ENCODE results near the gene SLX4. TPM values are rescaled to one million over a fixed set of nuclear protein-coding genes. Genes with fewer than 3 reads are reported as not detected.

SLX4 gene
- total and polyA plus RNA-seq, 2 donors (not counting 3 experiments of a cell fraction or from before 2014, with no cell fraction given): 2.9 to 8.9 TPM

DNA sequence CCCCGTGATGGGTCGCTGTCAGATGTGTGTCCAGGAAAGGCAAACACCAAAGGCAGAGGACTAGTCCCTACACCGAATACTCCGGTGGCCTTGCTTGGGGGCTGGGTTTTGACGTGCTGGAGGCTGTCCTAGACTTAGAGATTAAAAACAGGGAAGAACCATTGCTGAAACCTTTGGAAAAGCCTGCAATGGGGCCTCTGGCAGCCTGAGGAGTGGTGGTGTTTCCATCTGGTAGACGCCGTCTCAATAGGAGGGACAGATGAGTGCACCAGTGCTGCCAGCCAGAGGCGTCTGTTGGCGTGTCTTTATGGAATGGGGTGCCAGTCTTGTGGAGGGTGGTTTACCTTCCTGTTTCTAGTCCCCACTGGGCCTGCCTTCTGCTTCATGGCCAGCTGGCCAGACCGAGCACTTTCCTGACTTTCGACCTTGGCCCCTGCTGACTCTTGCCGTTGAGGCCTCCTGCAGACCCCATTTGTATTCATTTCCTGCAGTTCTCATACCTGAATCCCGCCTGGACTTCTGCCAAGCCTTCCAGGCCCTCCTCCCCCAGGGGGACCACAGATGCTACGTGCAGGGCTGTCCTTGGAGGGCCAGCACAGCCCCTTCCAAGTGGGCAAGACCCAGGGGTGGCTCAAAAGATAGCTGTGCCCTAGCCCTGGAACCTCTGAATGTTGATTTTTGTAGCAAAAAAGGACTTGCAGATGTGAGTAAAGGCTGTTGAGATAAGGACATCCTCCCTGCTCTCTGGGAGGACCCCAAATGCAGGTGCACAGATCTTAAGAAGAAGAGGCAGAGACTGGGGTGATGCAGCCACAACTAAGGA lies 41.2 kb upstream of the SLX4 start:
- Histone ChIP-seq H3K4me1 (ENCODE audit: control insufficient read depth, extremely low read depth, insufficient read depth, low read length) (no peaks in the 10 kb centered on the region), H4K20me1 (replicated peaks; ENCODE audit: control insufficient read depth, extremely low read depth, insufficient read depth, low read length) (no peaks in the 10 kb centered on the region), H3K79me2 (ENCODE audit: control insufficient read depth, insufficient read depth, low read length) (no peaks in the 10 kb centered on the region), H3K9me3 (replicated peaks; ENCODE audit: control insufficient read depth, insufficient read depth, low read length) (no peaks in the 10 kb centered on the region), H3K36me3 (ENCODE audit: control insufficient read depth in 2 of 2, extremely low read depth in 1 of 2, insufficient read depth in 2 of 2, low read length in 2 of 2) (peaks cover 0 to 24% of the 10 kb centered on the region in 2 experiments), H3K4me3 (replicated peaks in 1 of 3; ENCODE audit: insufficient read depth in 1 of 3, low read depth in 1 of 3, low read length in 3 of 3) (no peak overlapping the region), H3K27ac (ENCODE audit: insufficient read depth, low read depth, low read length) (no peak overlapping the region), H3K9me1 (replicated peaks; ENCODE audit: control insufficient read depth, extremely low read depth, insufficient read depth, low read length) (no peaks in the 10 kb centered on the region), H2AFZ (ENCODE audit: low read depth, low read length) (no peak overlapping the region), H3K4me2 (ENCODE audit: insufficient read depth, low read length) (no peak overlapping the region), H3K27me3 (ENCODE audit: control insufficient read depth in 2 of 2, insufficient read depth in 2 of 2, low read length in 2 of 2) (no peaks in the 10 kb centered on the region), H3K9ac (replicated peaks; ENCODE audit: extremely low read depth, insufficient read depth, low read length) (no peak overlapping the region)
- TF ChIP-seq EZH2 (IDR thresholded peaks at IDR 0.05; ENCODE audit: borderline replicate concordance, low read depth, low read length, severe bottlenecking) (no peak), POLR2A (IDR thresholded peaks at IDR 0.05; ENCODE audit: low read depth, low read length) (no peak), MYC (IDR thresholded peaks at IDR 0.05; ENCODE audit: low read depth, low read length) (no peak), GATA2 (IDR thresholded peaks at IDR 0.05; ENCODE audit: insufficient read depth, insufficient read length, low read depth, low read length) (no peak), FOS (IDR thresholded peaks at IDR 0.05; ENCODE audit: borderline replicate concordance, insufficient read depth, low read length) (no peak), POLR2AphosphoS5 (IDR thresholded peaks at IDR 0.05; ENCODE audit: insufficient read depth, low read depth, low read length) (no peak), JUN (IDR thresholded peaks at IDR 0.05; ENCODE audit: borderline replicate concordance, insufficient read depth, insufficient read length, low read depth) (no peak)
- TF ChIP-seq, protein P1, sequence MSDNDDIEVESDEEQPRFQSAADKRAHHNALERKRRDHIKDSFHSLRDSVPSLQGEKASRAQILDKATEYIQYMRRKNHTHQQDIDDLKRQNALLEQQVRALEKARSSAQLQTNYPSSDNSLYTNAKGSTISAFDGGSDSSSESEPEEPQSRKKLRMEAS (IDR thresholded peaks at IDR 0.05; ENCODE audit: insufficient read depth, insufficient read length): no peak
- TF ChIP-seq, protein P2, sequence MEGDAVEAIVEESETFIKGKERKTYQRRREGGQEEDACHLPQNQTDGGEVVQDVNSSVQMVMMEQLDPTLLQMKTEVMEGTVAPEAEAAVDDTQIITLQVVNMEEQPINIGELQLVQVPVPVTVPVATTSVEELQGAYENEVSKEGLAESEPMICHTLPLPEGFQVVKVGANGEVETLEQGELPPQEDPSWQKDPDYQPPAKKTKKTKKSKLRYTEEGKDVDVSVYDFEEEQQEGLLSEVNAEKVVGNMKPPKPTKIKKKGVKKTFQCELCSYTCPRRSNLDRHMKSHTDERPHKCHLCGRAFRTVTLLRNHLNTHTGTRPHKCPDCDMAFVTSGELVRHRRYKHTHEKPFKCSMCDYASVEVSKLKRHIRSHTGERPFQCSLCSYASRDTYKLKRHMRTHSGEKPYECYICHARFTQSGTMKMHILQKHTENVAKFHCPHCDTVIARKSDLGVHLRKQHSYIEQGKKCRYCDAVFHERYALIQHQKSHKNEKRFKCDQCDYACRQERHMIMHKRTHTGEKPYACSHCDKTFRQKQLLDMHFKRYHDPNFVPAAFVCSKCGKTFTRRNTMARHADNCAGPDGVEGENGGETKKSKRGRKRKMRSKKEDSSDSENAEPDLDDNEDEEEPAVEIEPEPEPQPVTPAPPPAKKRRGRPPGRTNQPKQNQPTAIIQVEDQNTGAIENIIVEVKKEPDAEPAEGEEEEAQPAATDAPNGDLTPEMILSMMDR (IDR thresholded peaks at IDR 0.05; ENCODE audit: extremely low read depth in 1 of 2, insufficient read depth in 1 of 2, low read depth in 1 of 2, low read length in 2 of 2): no peak
- dilution Hi-C loops (cut with MboI; ENCODE audit: extremely low pct_ligation_motif_present, low sequenced_read_pairs): no loop called here
- ChIA-PET POLR2A (no interaction called here), CTCF (interaction anchor here (0.8 to 2.1 kb wide), 2 partner anchors 25 to 26 kb away, joined by 3 to 10 read pairs; no protein-coding TSS in a partner anchor)
- FAIRE-seq: no peak
- intact Hi-C loops (cut with micrococcal nuclease): no loop called here
- no peak for DNase-seq (ENCODE audit: low read depth, low spot score)
- no TSS peak for BruUV-seq (replicated peaks)
